ENCODE results near the gene CTF1.

DNA sequence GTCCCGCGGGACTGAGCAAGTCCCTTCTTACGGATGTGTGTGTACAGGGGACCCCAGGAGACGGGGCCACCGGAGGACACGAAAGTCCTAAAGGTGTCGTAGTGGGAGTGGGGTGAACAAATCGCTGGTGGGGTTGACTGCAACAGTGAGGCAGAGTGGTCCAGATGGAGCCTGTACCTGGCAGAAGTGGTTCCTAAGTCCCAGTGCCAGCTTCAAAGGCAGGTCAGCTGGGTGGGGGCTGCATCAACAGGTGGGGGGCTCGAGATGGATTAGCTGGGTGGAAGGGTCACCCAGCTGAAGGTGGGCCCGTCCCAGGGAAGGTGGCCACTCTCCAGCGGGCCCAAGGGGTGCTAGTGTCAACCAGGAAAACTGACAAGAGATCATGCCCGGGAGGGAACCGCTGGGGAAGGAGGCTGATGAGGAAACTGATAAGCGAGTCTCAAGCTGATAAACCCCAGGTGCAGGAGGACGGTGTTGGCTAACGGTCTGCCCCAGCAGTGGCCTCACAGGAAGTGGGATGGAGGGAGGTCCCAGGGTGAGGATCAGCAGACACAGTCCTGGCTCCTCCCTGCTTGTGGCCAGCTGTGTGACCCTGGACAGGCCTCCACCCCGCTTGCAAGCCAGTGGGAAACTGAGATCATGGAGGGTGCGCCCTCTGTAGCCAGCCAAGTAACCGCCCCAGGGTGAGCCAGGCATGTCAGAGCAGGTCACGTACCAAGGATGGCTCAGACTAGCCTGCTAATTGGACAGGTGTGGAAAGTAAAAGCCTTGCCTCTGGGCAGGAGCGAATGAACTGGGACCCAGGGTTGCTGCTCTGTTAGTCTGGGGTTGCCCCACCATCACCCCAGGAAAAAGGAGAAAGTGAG is 53.5 kb downstream of the CTF1 start:
- TF ChIP-seq ZNF274 (IDR thresholded peaks at IDR 0.05; ENCODE audit: low read depth, low read length) (no peak), YY1 (IDR thresholded peaks at IDR 0.05; ENCODE audit: insufficient read depth, insufficient read length) (no peak)

All from NT2/D1 (cell line).